Parathyroid adenoma (tissue), 2 donors: ENCODE data around the gene CAMK1D.

Source experiments
- H2AFZ ChIP-seq: fragments of 300-600 bp; sonication (generic); one replicate; pipeline ENCODE4 v1.7.0; 2017; ENCODE audit warnings: antibody characterized with exemption, mild to moderate bottlenecking
- H3K27ac ChIP-seq: fragments of 300-600 bp; sonication (generic); one replicate; pipeline ENCODE4 v1.7.0; 2017
- H3K27me3 ChIP-seq: fragments of 300-600 bp; sonication (generic); one replicate; pipeline ENCODE4 v1.7.0; 2017; ENCODE audit warnings: low read length; ENCODE audit not compliant: control insufficient read depth, insufficient read depth
- H3K36me3 ChIP-seq: fragments of 300-600 bp; sonication (generic); one replicate; pipeline ENCODE4 v1.7.0; 2017; ENCODE audit warnings: low read length; ENCODE audit not compliant: control insufficient read depth, insufficient read depth
- H3K4me1 ChIP-seq: fragments of 300-600 bp; sonication (generic); one replicate; pipeline ENCODE4 v1.7.0; 2017; ENCODE audit warnings: control low read depth
- H3K4me2 ChIP-seq: fragments of 300-600 bp; sonication (generic); one replicate; pipeline ENCODE4 v1.7.0; 2017; ENCODE audit warnings: low read length
- H3K4me3 ChIP-seq: fragments of 300-600 bp; sonication (generic); one replicate; pipeline ENCODE4 v1.7.0; 2017; ENCODE audit warnings: low read depth, low read length
- H3K79me2 ChIP-seq: fragments of 300-600 bp; sonication (generic); one replicate; pipeline ENCODE4 v1.7.0; 2017; ENCODE audit warnings: control low read depth
- H3K9ac ChIP-seq: fragments of 300-600 bp; sonication (generic); one replicate; pipeline ENCODE4 v1.7.0; 2017; ENCODE audit warnings: mild to moderate bottlenecking
- H3K9me3 ChIP-seq: fragments of 300-600 bp; sonication (generic); one replicate; pipeline ENCODE4 v1.7.0; 2017; ENCODE audit warnings: low read length; ENCODE audit not compliant: control insufficient read depth
- CTCF ChIP-seq: fragments of 300-600 bp; sonication (generic); IDR thresholded peaks from one replicate; pipeline ENCODE4 v1.7.0; 2017; ENCODE audit warnings: antibody characterized with exemption, mild to moderate bottlenecking
- donor health status: primary hyperparathyroidism.

CAMK1D gene

DNA sequence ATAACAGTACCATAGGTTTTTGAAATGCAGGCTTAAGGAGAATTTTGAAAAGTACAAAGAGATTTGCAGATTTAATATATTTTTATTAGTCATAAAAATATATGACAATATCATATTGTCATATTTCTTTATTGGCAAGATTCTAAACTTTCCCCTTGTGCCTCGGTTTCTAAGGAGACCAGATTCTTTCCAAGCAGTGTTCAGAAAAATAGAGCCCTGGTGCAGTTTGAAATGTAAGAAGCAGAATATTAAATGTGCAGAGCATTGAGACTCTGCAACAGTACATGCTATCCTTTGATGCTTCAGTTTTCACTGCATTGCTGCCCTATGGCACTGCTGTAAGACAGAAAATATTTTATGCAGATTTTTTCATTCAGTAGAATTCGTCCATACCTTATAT, 408.9 kb downstream of the CAMK1D start:
- Histone ChIP-seq H3K9me3 (no peaks in the 10 kb centered on the region), H3K36me3 (no peaks in the 10 kb centered on the region), H3K27me3 (no peaks in the 10 kb centered on the region), H3K27ac (no peak overlapping the region), H3K4me3 (no peak overlapping the region), H3K79me2 (no peaks in the 10 kb centered on the region), H3K9ac (no peak overlapping the region), H3K4me2 (no peak overlapping the region), H3K4me1 (no peaks in the 10 kb centered on the region), H2AFZ (no peak overlapping the region)
- TF ChIP-seq CTCF: no peak

GRCh38 chr10:12766223-12766622, 416.9 kb downstream of the CAMK1D start:
- H2AFZ ChIP-seq: no peak overlapping the region
- TF ChIP-seq CTCF: no peak

DNA sequence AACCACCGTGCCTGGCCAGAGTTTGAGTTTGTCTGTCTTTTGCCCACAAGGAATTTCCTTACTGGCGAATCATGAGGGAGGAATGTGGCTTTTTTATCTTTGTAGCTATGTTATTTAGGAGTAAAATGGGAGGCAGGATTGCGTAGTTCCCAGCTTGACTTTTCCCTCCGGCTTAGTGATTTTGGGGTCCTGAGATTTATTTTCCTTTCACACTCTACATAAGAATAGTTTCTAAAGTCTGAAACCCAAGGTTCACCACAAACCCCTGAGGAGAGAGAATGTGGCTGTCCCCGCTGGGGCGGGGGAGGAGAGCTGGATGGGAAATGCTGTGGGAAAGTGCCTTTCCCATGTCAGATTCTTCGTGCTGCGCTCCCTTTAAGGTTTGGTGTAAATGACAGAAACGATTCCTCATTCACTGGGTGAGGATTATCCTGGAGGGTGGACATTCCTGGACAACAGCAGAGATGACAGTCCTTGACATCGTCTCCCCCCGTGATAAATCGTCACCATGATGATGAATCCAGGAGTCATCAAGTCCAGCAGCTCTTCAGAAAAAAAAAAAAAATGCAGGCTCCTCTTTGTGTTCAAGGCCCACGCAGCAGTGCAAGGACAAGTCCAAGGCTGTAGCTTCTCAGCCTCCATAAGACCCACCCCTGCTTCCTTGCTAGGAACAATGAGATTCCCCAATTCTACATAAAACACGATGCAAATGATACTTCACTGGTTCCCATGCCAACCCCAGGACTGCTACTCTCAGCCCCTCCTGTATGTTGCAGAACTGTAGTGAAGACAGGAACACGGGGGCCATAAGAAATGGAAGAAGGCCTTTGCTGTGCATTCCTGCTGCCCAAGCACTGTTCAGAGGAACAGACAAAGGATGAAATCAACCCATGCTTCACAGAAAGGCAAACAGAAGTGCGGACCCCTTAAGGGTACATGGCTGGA, 419.1 kb downstream of the CAMK1D start:
- H3K36me3 ChIP-seq: no peaks in the 10 kb centered on the region
- no peak overlapping the region for H3K9ac ChIP-seq
- H3K4me1 ChIP-seq: no peaks in the 10 kb centered on the region
- no peaks in the 10 kb centered on the region for H3K9me3 ChIP-seq
- no peak overlapping the region for H3K27ac ChIP-seq
- no peak overlapping the region for H3K4me3 ChIP-seq
- no peak for TF ChIP-seq CTCF
- H3K79me2 ChIP-seq: no peaks in the 10 kb centered on the region
- H2AFZ ChIP-seq: no peak overlapping the region
- no peak overlapping the region for H3K4me2 ChIP-seq
- H3K27me3 ChIP-seq: no peaks in the 10 kb centered on the region

More at GRCh38 chr10:12766223-12766622, 416.9 kb downstream of the CAMK1D start:
- H3K79me2 ChIP-seq: no peaks in the 10 kb centered on the region
- H3K4me2 ChIP-seq: no peak overlapping the region
- no peak overlapping the region for H3K27ac ChIP-seq
- H3K9ac ChIP-seq: no peak overlapping the region
- H3K4me3 ChIP-seq: no peak overlapping the region
- no peaks in the 10 kb centered on the region for H3K36me3 ChIP-seq
- H3K9me3 ChIP-seq: no peaks in the 10 kb centered on the region
- no peaks in the 10 kb centered on the region for H3K4me1 ChIP-seq
- H3K27me3 ChIP-seq: no peaks in the 10 kb centered on the region

DNA sequence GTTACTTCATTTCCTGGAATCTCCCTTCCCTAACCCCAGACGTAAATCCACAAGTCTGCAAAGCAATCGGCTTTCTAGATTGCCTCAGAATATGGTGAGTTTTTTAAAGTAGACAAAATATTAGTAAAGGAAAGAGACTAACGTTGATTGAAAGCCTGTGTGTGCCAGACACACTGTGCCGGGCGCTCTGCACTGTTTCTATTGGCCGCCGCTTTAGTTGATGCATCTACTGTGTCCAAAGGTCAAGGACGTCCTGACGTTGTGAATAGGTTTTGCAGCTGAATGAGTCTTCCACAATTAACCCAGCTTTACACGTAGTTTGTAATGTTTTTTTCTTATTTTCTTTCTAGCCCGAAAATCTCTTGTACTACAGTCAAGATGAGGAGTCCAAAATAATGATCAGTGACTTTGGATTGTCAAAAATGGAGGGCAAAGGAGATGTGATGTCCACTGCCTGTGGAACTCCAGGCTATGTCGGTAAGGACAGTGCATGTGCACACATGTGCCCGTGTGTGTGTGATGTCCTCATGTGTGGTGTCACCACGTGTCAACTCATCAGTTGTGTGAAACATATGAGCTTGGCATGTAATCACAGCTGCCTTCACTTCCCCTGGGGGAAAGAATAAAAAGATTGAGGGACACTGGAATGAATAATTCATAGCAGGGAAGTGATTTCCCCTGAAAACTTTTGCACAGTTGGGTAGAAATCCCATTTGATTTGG, 420.1 kb downstream of the CAMK1D start:
- H3K79me2 ChIP-seq: no peaks in the 10 kb centered on the region
- H3K27ac ChIP-seq: no peak overlapping the region
- no peaks in the 10 kb centered on the region for H3K9me3 ChIP-seq
- H3K4me3 ChIP-seq: no peak overlapping the region
- no peaks in the 10 kb centered on the region for H3K36me3 ChIP-seq
- no peaks in the 10 kb centered on the region for H3K4me1 ChIP-seq
- no peak overlapping the region for H2AFZ ChIP-seq
- TF ChIP-seq CTCF: no peak
- H3K27me3 ChIP-seq: no peaks in the 10 kb centered on the region
- no peak overlapping the region for H3K9ac ChIP-seq
- no peak overlapping the region for H3K4me2 ChIP-seq
